Body of pancreas (tissue), 4 donors: ENCODE results near the gene ZNF407.

Source experiments
- POLR2A ChIP-seq, 3 donors: fragments of 450-650 bp; IDR thresholded peaks; one replicate each; pipeline ENCODE4 v1.6.1; 2016; ENCODE audit warnings: antibody characterized with exemption in 3 of 3, mild to moderate bottlenecking in 2 of 3
- TF ChIP-seq, protein P1 (sequence below), 7 experiments: fragments of 450-650 bp in 4 of 7; fragments of 200-600 bp in 3 of 7; sonication (generic) in 3 of 7; IDR thresholded peaks; one replicate each; pipeline ENCODE4 v1.5.1; 2016 to 2019; ENCODE audit warnings: antibody characterized with exemption in 7 of 7

DNA sequence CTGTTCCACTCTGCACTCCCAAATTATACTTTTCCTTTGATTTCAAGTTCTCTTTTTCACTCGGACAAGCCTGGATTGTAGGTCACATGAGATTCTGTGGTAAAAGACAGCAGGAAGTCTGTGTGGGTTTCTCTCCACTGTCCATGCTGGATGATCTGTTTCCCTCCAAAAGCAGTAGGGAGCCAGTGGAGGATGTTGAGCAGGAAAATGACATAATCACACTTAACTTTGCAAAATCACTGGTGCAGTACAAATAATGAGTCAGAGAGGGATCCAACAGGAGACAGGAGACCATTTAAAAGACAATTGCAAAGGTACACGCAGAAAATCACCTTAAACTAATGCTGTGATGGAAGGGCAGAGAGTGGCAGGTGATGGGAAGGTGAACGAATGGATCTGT, 301.3 kb downstream of the ZNF407 start:
- TF ChIP-seq POLR2A (IDR thresholded peaks at IDR 0.05) = no peak
- TF ChIP-seq, protein P1, sequence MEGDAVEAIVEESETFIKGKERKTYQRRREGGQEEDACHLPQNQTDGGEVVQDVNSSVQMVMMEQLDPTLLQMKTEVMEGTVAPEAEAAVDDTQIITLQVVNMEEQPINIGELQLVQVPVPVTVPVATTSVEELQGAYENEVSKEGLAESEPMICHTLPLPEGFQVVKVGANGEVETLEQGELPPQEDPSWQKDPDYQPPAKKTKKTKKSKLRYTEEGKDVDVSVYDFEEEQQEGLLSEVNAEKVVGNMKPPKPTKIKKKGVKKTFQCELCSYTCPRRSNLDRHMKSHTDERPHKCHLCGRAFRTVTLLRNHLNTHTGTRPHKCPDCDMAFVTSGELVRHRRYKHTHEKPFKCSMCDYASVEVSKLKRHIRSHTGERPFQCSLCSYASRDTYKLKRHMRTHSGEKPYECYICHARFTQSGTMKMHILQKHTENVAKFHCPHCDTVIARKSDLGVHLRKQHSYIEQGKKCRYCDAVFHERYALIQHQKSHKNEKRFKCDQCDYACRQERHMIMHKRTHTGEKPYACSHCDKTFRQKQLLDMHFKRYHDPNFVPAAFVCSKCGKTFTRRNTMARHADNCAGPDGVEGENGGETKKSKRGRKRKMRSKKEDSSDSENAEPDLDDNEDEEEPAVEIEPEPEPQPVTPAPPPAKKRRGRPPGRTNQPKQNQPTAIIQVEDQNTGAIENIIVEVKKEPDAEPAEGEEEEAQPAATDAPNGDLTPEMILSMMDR (IDR thresholded peaks at IDR 0.05) = no peak
